Loucy (cell line): ENCODE measurements around the gene DDX24.

Source experiments
- EZH2phosphoT487 ChIP-seq: fragments of 200-600 bp; IDR thresholded peaks from 2 replicates; pipeline ENCODE4 v1.6.1; 2018; ENCODE audit warnings: antibody characterized with exemption, mild to moderate bottlenecking, moderate library complexity, borderline replicate concordance
- TF ChIP-seq, protein P1 (sequence below): fragments of 200-600 bp; sonication (generic); conservative IDR thresholded peaks from 2 replicates; pipeline ENCODE4 v1.5.1; 2014; ENCODE audit warnings: mild to moderate bottlenecking, antibody characterized with exemption, low read length

- TF ChIP-seq, protein P1, sequence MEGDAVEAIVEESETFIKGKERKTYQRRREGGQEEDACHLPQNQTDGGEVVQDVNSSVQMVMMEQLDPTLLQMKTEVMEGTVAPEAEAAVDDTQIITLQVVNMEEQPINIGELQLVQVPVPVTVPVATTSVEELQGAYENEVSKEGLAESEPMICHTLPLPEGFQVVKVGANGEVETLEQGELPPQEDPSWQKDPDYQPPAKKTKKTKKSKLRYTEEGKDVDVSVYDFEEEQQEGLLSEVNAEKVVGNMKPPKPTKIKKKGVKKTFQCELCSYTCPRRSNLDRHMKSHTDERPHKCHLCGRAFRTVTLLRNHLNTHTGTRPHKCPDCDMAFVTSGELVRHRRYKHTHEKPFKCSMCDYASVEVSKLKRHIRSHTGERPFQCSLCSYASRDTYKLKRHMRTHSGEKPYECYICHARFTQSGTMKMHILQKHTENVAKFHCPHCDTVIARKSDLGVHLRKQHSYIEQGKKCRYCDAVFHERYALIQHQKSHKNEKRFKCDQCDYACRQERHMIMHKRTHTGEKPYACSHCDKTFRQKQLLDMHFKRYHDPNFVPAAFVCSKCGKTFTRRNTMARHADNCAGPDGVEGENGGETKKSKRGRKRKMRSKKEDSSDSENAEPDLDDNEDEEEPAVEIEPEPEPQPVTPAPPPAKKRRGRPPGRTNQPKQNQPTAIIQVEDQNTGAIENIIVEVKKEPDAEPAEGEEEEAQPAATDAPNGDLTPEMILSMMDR, result no peak
- no peak for TF ChIP-seq EZH2phosphoT487
Measured at GRCh38 chr14:94113490-94113889, 32.5 kb upstream of the DDX24 start.
